ENCODE measurements around the gene METRNL. TPM values are rescaled to one million over a fixed set of nuclear protein-coding genes. Genes with fewer than 3 reads are reported as not detected.
A peak's percentile ranks its signal among the peaks of the same experiment; 100 is the strongest.
"Not testable (repeated sequence)": the region's sequence is repeated elsewhere in the genome, so short reads cannot be mapped to it uniquely, and the experiment has no call there.

Gene METRNL
- total and polyA plus RNA-seq, 5 donors: 57.3 to 77.1 (median 67.9) TPM

- intact Hi-C loops (cut with DNase I): no loop called here
- WGBS: 84% methylated on average over 9 of the region's 9 CpGs
Measured at GRCh38 chr17:83037874-83038165, 41.6 kb upstream of the METRNL start.

GRCh38 chr17:83038983-83039382, 40.4 kb upstream of the METRNL start:
- WGBS: 94% methylated on average over 12 of the region's 24 CpGs
- intact Hi-C loops (cut with DNase I); H3K27me3 ChIP-seq (ENCODE audit: control insufficient read depth, insufficient read depth); H3K9me3 ChIP-seq (ENCODE audit: control insufficient read depth, low read length); ATAC-seq; H3K4me1 ChIP-seq (ENCODE audit: control insufficient read depth, insufficient read depth, low read length); H3K27ac ChIP-seq (ENCODE audit: low read length); H3K4me3 ChIP-seq (ENCODE audit: low read length): not testable (repeated sequence)
- peak in 1 of 3 donors; percentile 29 for DNase-seq

More at GRCh38 chr17:83037874-83038165, 41.6 kb upstream of the METRNL start:
- DNase-seq (no peak), ATAC-seq (no peak)
- Histone ChIP-seq H3K27me3 (ENCODE audit: control insufficient read depth, insufficient read depth) (no peaks in the 10 kb centered on the region), H3K9me3 (ENCODE audit: control insufficient read depth, low read length) (no peaks in the 10 kb centered on the region), H3K4me1 (ENCODE audit: control insufficient read depth, insufficient read depth, low read length) (no peaks in the 10 kb centered on the region), H3K4me3 (ENCODE audit: low read length) (no peak overlapping the region), H3K27ac (ENCODE audit: low read length) (no peak overlapping the region)

GRCh38 chr17:83041305-83041704, 38.1 kb upstream of the METRNL start:
- Histone ChIP-seq H3K27ac (ENCODE audit: low read length) (no peak overlapping the region), H3K4me3 (ENCODE audit: low read length) (no peak overlapping the region), H3K9me3 (ENCODE audit: control insufficient read depth, low read length) (no peaks in the 10 kb centered on the region), H3K27me3 (ENCODE audit: control insufficient read depth, insufficient read depth) (no peaks in the 10 kb centered on the region), H3K4me1 (ENCODE audit: control insufficient read depth, insufficient read depth, low read length) (no peaks in the 10 kb centered on the region)
- no peak for DNase-seq
- 99% methylated on average over 3 of the region's 3 CpGs for WGBS
- intact Hi-C loops (cut with DNase I): no loop called here
- no peak for ATAC-seq

- Histone ChIP-seq H3K27ac (ENCODE audit: low read length) (no peak overlapping the region), H3K4me1 (ENCODE audit: control insufficient read depth, insufficient read depth, low read length) (no peaks in the 10 kb centered on the region), H3K4me3 (ENCODE audit: low read length) (no peak overlapping the region), H3K27me3 (ENCODE audit: control insufficient read depth, insufficient read depth) (no peaks in the 10 kb centered on the region), H3K9me3 (ENCODE audit: control insufficient read depth, low read length) (no peaks in the 10 kb centered on the region)
- intact Hi-C loops (cut with DNase I): no loop called here
- WGBS: 92% methylated on average over 8 of the region's 8 CpGs
- DNase-seq: no peak
- no peak for ATAC-seq
Measured at GRCh38 chr17:83042522-83043158, 36.8 kb upstream of the METRNL start.

GRCh38 chr17:83044479-83044878, 34.9 kb upstream of the METRNL start:
- H3K4me1 ChIP-seq (ENCODE audit: control insufficient read depth, insufficient read depth, low read length); H3K9me3 ChIP-seq (ENCODE audit: control insufficient read depth, low read length); H3K27me3 ChIP-seq (ENCODE audit: control insufficient read depth, insufficient read depth); H3K4me3 ChIP-seq (ENCODE audit: low read length); intact Hi-C loops (cut with DNase I); ATAC-seq; DNase-seq; H3K27ac ChIP-seq (ENCODE audit: low read length): not testable (repeated sequence)
- WGBS: 96% methylated on average over 18 of the region's 18 CpGs

GRCh38 chr17:83046448-83047181, 32.8 kb upstream of the METRNL start:
- ATAC-seq (no peak), DNase-seq (no peak)
- H3K27ac ChIP-seq (ENCODE audit: low read length): no peak overlapping the region
- 94% methylated on average over 12 of the region's 12 CpGs for WGBS
- H3K4me3 ChIP-seq (ENCODE audit: low read length): no peak overlapping the region
- no peaks in the 10 kb centered on the region for H3K4me1 ChIP-seq (ENCODE audit: control insufficient read depth, insufficient read depth, low read length)
- no peaks in the 10 kb centered on the region for H3K9me3 ChIP-seq (ENCODE audit: control insufficient read depth, low read length)
- no peaks in the 10 kb centered on the region for H3K27me3 ChIP-seq (ENCODE audit: control insufficient read depth, insufficient read depth)
- intact Hi-C loops (cut with DNase I): no loop called here

- Histone ChIP-seq H3K27ac (ENCODE audit: low read length) (no peak overlapping the region), H3K4me1 (ENCODE audit: control insufficient read depth, insufficient read depth, low read length) (peaks cover 1% of the 10 kb centered on the region), H3K27me3 (ENCODE audit: control insufficient read depth, insufficient read depth) (no peaks in the 10 kb centered on the region), H3K4me3 (ENCODE audit: low read length) (no peak overlapping the region), H3K9me3 (ENCODE audit: control insufficient read depth, low read length) (no peaks in the 10 kb centered on the region)
- DNase-seq: peak in 1 of 3 donors; percentile 1
- 79% methylated on average over 2 of the region's 2 CpGs for WGBS
- ATAC-seq: no peak
- intact Hi-C loops (cut with DNase I): no loop called here
Measured at GRCh38 chr17:83047182-83047478, 32.3 kb upstream of the METRNL start.

- H3K4me1 ChIP-seq (ENCODE audit: control insufficient read depth, insufficient read depth, low read length); H3K4me3 ChIP-seq (ENCODE audit: low read length); ATAC-seq; H3K27me3 ChIP-seq (ENCODE audit: control insufficient read depth, insufficient read depth); H3K27ac ChIP-seq (ENCODE audit: low read length); H3K9me3 ChIP-seq (ENCODE audit: control insufficient read depth, low read length); intact Hi-C loops (cut with DNase I): not testable (repeated sequence)
- WGBS: 86% methylated on average over 12 of the region's 12 CpGs
- peak in 1 of 3 donors; percentile 4 for DNase-seq
Measured at GRCh38 chr17:83047818-83048475, 31.5 kb upstream of the METRNL start.

- ATAC-seq (no peak), DNase-seq (peak in 1 of 3 donors; percentile 80)
- WGBS: 34% methylated on average over 55 of the region's 55 CpGs
- H3K9me3 ChIP-seq (ENCODE audit: control insufficient read depth, low read length): no peaks in the 10 kb centered on the region
- H3K4me3 ChIP-seq (ENCODE audit: low read length): peak overlapping the region; percentile 62
- H3K4me1 ChIP-seq (ENCODE audit: control insufficient read depth, insufficient read depth, low read length): peaks cover 7% of the 10 kb centered on the region
- intact Hi-C loops (cut with DNase I): no loop called here
- H3K27ac ChIP-seq (ENCODE audit: low read length): peak overlapping the region; percentile 31
- H3K27me3 ChIP-seq (ENCODE audit: control insufficient read depth, insufficient read depth): no peaks in the 10 kb centered on the region
Measured at GRCh38 chr17:83050651-83051395, 28.6 kb upstream of the METRNL start.

GRCh38 chr17:83051396-83052240, 27.8 kb upstream of the METRNL start:
- intact Hi-C loops (cut with DNase I): no loop called here

More at GRCh38 chr17:83051396-83052240, 27.8 kb upstream of the METRNL start:
- H3K27ac ChIP-seq (ENCODE audit: low read length): peak overlapping the region; percentile 78
- H3K27me3 ChIP-seq (ENCODE audit: control insufficient read depth, insufficient read depth): no peaks in the 10 kb centered on the region
- under 1% methylated on average over 95 of the region's 95 CpGs for WGBS
- H3K4me1 ChIP-seq (ENCODE audit: control insufficient read depth, insufficient read depth, low read length): peaks cover 7% of the 10 kb centered on the region
- no peaks in the 10 kb centered on the region for H3K9me3 ChIP-seq (ENCODE audit: control insufficient read depth, low read length)
- H3K4me3 ChIP-seq (ENCODE audit: low read length): peak overlapping the region; percentile 62
- peak; percentile 98 for ATAC-seq
- peak; percentile 99 for DNase-seq

All from right cardiac atrium (tissue), 5 donors.